HepG2 (cell line): ENCODE results near the gene STPG2. TPM values are rescaled to one million over a fixed set of nuclear protein-coding genes. Genes with fewer than 3 reads are reported as not detected.

ENCODE experiments used
- FOXP1 ChIP-seq, 2 experiments: fragments of 450-650 bp in 1 of 2; IDR thresholded peaks; 2 replicates each; pipeline ENCODE4 v1.6.1; 2017 to 2018; ENCODE audit warnings: antibody characterized with exemption in 1 of 2
- NBN ChIP-seq: fragments of 450-650 bp; conservative IDR thresholded peaks from 2 replicates; pipeline ENCODE4 v1.6.1; 2017
- NFKB2 ChIP-seq: sonication (generic); formaldehyde crosslinking; IDR thresholded peaks from 2 replicates; pipeline ENCODE4 v1.4.0; 2020; ENCODE audit warnings: missing genetic modification reagents, borderline replicate concordance
- SRF ChIP-seq: IDR thresholded peaks from 2 replicates; pipeline ENCODE4 v1.6.1; 2011; ENCODE audit warnings: mild to moderate bottlenecking, low read depth, low read length, moderate library complexity
- SYNCRIP ChIP-seq: fragments of 200-400 bp; formaldehyde crosslinking; IDR thresholded peaks from 2 replicates; pipeline ENCODE4 v1.6.1; 2018; ENCODE audit warnings: mild to moderate bottlenecking, low read depth, low read length; ENCODE audit not compliant: insufficient read depth
- TFE3 ChIP-seq: IDR thresholded peaks from 2 replicates; pipeline ENCODE4 v1.6.1; 2016
- ZMAT5 ChIP-seq: sonication (generic); formaldehyde crosslinking; IDR thresholded peaks from 2 replicates; pipeline ENCODE4 v1.5.0; 2020; ENCODE audit warnings: mild to moderate bottlenecking, low read depth, missing genetic modification reagents, borderline replicate concordance
- ZNF263 ChIP-seq: sonication (generic); formaldehyde crosslinking; IDR thresholded peaks from 2 replicates; pipeline ENCODE4 v1.4.0; 2020; ENCODE audit warnings: missing genetic modification reagents
- ZNF367 ChIP-seq: sonication (generic); formaldehyde crosslinking; IDR thresholded peaks from 2 replicates; pipeline ENCODE4 v1.4.0; 2020; ENCODE audit warnings: missing genetic modification reagents, borderline replicate concordance
- polyA plus RNA-seq, 8 experiments: library from polyadenylated mRNA; depleted of rRNA in 3 of 8; stranded (reverse) in 7 of 8; unstranded in 1 of 8; fragments of >200 nt; fragmentation: Illumina TruSeq in 4 of 8; extraction: Trizol in 4 of 8; gene quantifications; 2 replicates each; pipeline versions ENCODE4 v1.2.1 to v1.2.3, GENCODE V29; 2011 to 2016; ENCODE audit warnings: low read depth in 4 of 8, missing spikeins in 1 of 8, mixed read lengths in 1 of 8; ENCODE audit not compliant: insufficient read depth in 1 of 8
- total RNA-seq, 5 experiments: library from RNA; depleted of rRNA; stranded (reverse); fragments of >200 nt; fragmentation: Illumina TruSeq; extraction: Trizol; gene quantifications; 2 replicates each; pipeline ENCODE4 v1.2.3, GENCODE V29; 2016; ENCODE audit warnings: low read depth in 1 of 5
- TF ChIP-seq, protein P1 (sequence below): sonication (generic); formaldehyde crosslinking; IDR thresholded peaks from 2 replicates; pipeline ENCODE4 v1.4.0; 2020; ENCODE audit warnings: missing genetic modification reagents, mild to moderate bottlenecking, borderline replicate concordance

The STPG2 gene
- total and polyA plus RNA-seq, 2 of the 13 experiments (the other 11 are each of a cell fraction or from before 2014, with no cell fraction given): 0.07 TPM; not detected in 1

- TF ChIP-seq SRF (no peak), TFE3 (CRISPR knock-in tag) (no peak), NBN (no peak), ZMAT5 (CRISPR knock-in tag) (no peak), ZNF263 (CRISPR knock-in tag) (no peak), NFKB2 (no peak), FOXP1 (IDR thresholded peaks at IDR 0.05) (no peak), FOXP1 (CRISPR knock-in tag; IDR thresholded peaks at IDR 0.05) (no peak), SYNCRIP (no peak), ZNF367 (no peak)
- TF ChIP-seq, protein P1, sequence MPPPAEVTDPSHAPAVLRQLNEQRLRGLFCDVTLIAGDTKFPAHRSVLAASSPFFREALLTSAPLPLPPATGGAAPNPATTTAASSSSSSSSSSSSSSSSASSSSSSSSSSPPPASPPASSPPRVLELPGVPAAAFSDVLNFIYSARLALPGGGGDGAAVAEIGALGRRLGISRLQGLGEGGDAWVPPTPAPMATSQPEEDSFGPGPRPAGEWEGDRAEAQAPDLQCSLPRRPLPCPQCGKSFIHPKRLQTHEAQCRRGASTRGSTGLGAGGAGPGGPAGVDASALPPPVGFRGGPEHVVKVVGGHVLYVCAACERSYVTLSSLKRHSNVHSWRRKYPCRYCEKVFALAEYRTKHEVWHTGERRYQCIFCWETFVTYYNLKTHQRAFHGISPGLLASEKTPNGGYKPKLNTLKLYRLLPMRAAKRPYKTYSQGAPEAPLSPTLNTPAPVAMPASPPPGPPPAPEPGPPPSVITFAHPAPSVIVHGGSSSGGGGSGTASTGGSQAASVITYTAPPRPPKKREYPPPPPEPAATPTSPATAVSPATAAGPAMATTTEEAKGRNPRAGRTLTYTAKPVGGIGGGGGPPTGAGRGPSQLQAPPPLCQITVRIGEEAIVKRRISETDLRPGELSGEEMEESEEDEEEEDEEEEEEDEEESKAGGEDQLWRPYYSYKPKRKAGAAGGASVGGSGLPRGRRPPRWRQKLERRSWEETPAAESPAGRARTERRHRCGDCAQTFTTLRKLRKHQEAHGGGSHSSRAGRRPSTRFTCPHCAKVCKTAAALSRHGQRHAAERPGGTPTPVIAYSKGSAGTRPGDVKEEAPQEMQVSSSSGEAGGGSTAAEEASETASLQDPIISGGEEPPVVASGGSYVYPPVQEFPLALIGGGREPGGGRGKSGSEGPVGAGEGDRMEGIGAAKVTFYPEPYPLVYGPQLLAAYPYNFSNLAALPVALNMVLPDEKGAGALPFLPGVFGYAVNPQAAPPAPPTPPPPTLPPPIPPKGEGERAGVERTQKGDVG: no peak
- TF ChIP-seq, all 625 proteins: peak for 0
Observed at GRCh38 chr4:97664741-97665140, 478.5 kb downstream of the STPG2 start (continued).
